C4-2B (cell line): ENCODE data around the gene RPP30.

ENCODE experiments used
- CTCF ChIP-seq: fragments of 450-650 bp; conservative IDR thresholded peaks from 2 replicates; pipeline ENCODE4 v1.5.1; 2017; ENCODE audit warnings: mild to moderate bottlenecking
- ZFX ChIP-seq: fragments of 450-650 bp; IDR thresholded peaks from 2 replicates; pipeline ENCODE4 v1.6.1; 2017

DNA sequence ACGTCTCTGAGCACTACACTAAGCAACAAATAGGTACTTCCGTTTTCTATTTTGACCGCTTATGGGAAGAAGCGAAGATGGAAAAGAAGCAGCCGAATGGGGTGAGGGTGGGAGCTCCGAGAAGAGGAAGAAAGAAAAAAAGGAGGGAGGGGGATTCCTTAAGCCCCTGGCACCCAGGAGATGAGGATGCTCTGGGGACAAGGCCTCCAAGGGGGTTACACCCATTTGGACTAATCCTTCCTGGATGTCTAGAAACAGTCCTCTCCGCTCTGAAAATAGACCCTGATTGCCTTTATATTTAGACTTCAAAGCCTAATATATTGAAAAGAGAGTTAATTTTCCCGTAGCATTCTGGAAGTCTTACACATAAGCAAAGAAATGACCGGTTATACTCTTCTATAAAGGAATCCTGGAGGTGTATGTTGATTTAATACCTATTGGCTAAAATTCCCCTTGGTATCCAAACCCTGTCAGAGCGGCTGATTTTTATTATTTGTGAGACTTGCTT lies 13.3 kb upstream of the RPP30 start:
- TF ChIP-seq ZFX (no peak), CTCF (no peak)
